Right atrium auricular region (tissue), 2 donors: ENCODE data around the gene PRRT1B. TPM values are rescaled to one million over a fixed set of nuclear protein-coding genes. Genes with fewer than 3 reads are reported as not detected.
"Not testable (repeated sequence)": the region's sequence is repeated elsewhere in the genome, so short reads cannot be mapped to it uniquely, and the experiment has no call there.

ENCODE experiments used
- DNase-seq: peaks from one replicate; pipeline ENCODE4 v3.0.0-alpha.2; 2019; ENCODE audit warnings: low spot score
- H3K27ac ChIP-seq, 2 donors: fragments of 200-600 bp; sonication (generic); 1 replicate in 1 of 2; 2 replicates in 1 of 2; pipeline ENCODE4 v1.5.1; 2016 to 2019
- H3K27me3 ChIP-seq, 2 donors: fragments of 200-600 bp; sonication (generic); one replicate each; pipeline versions ENCODE4 v1.5.1 to v1.6.0; 2017 to 2019
- H3K36me3 ChIP-seq: fragments of 200-600 bp; sonication (generic); one replicate; pipeline ENCODE4 v1.5.1; 2016
- H3K4me1 ChIP-seq, 2 donors: fragments of 200-600 bp; sonication (generic); one replicate each; pipeline versions ENCODE4 v1.5.1 to v1.6.0; 2017 to 2019
- H3K4me3 ChIP-seq, 2 donors: fragments of 200-600 bp; sonication (generic); 1 replicate in 1 of 2; 2 replicates in 1 of 2; pipeline ENCODE4 v1.5.1; 2017 to 2019; ENCODE audit warnings: mild to moderate bottlenecking in 1 of 2, moderate library complexity in 1 of 2
- H3K9me3 ChIP-seq, 2 donors: fragments of 200-600 bp; sonication (generic); one replicate each; pipeline ENCODE4 v1.5.1; 2019
- total RNA-seq, 2 donors: library from RNA; depleted of rRNA; stranded (reverse); fragments of >200 nt; gene quantifications; one replicate each; pipeline ENCODE4 v1.1.0, GENCODE V29; 2016
- TF ChIP-seq, protein P1 (sequence below), 2 donors: fragments of 200-600 bp; sonication (generic); IDR thresholded peaks; one replicate each; pipeline ENCODE4 v1.5.1; 2019; ENCODE audit warnings: antibody characterized with exemption in 2 of 2

PRRT1B gene
- total RNA-seq, 2 donors from 2014 or later = not detected

DNA sequence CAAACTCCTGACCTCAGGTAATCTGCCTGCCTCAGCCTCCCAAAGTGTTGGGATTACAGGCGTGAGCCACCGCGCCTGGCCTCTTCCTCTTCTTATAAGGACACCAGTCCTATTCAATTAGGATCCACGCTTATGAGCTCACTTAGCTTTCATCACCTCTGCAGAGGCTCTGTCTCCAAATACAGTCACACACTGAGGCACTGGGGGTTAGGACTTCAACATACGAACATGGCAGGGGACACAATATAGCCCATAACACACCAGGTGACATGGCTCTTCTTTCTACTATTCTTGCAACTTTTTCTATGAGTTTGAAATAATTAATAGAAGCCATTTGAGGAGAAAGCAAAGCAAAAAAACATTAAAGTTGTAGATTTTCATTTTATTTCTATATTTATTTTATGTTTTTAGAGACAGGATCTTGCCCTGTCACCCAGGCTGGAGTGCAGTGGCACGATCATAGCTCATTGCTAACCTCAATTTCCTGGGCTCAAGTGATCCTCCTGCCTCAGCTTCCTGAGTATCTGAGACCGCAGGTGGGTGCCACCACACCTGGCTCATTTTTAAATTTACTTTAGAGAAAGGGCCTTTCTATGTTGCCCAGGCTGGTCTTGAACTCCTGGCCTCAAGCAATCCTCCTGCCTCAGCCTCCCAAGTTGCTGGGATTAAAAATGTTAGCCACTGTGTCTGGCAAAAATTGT, 6.0 kb upstream of the PRRT1B start:
- TF ChIP-seq, protein P1, sequence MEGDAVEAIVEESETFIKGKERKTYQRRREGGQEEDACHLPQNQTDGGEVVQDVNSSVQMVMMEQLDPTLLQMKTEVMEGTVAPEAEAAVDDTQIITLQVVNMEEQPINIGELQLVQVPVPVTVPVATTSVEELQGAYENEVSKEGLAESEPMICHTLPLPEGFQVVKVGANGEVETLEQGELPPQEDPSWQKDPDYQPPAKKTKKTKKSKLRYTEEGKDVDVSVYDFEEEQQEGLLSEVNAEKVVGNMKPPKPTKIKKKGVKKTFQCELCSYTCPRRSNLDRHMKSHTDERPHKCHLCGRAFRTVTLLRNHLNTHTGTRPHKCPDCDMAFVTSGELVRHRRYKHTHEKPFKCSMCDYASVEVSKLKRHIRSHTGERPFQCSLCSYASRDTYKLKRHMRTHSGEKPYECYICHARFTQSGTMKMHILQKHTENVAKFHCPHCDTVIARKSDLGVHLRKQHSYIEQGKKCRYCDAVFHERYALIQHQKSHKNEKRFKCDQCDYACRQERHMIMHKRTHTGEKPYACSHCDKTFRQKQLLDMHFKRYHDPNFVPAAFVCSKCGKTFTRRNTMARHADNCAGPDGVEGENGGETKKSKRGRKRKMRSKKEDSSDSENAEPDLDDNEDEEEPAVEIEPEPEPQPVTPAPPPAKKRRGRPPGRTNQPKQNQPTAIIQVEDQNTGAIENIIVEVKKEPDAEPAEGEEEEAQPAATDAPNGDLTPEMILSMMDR (IDR thresholded peaks at IDR 0.05) = no peak
- no peak for DNase-seq
- no peaks in the 10 kb centered on the region for H3K4me1 ChIP-seq
- no peaks in the 10 kb centered on the region for H3K27me3 ChIP-seq
- H3K36me3 ChIP-seq = no peaks in the 10 kb centered on the region
- H3K4me3 ChIP-seq = no peak overlapping the region
- H3K9me3 ChIP-seq = peaks cover 4 to 24% of the 10 kb centered on the region in 2 donors
- H3K27ac ChIP-seq = no peak overlapping the region

DNA sequence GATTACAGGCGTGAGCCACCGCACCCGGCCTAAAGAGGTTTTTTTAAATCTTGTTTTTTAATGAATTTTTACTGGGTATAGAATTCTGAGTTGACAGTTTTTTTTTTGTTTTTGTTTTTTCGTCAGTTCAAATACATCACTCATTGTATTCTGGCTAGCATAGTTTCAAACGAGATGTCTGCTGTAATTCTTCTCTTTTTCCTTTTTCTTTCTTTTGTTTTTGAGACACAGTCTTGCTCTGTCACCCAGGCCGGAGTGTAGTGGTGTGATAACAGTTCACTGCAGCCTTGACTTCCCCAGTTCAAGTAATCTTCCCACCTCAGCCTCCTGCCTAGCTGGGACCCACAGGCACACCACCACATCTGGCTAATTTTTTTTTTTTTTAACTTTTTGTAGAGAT, 2.2 kb upstream of the PRRT1B start:
- TF ChIP-seq, protein P1 (IDR thresholded peaks at IDR 0.05) = no peak
- no peaks in the 10 kb centered on the region for H3K36me3 ChIP-seq
- H3K27ac ChIP-seq = no peak overlapping the region
- H3K4me3 ChIP-seq = no peak overlapping the region
- H3K4me1 ChIP-seq = peaks cover 0 to 22% of the 10 kb centered on the region in 2 donors
- DNase-seq = no peak
- peaks cover 6 to 20% of the 10 kb centered on the region in 2 donors for H3K27me3 ChIP-seq
- H3K9me3 ChIP-seq = peaks cover 4 to 26% of the 10 kb centered on the region in 2 donors

DNA sequence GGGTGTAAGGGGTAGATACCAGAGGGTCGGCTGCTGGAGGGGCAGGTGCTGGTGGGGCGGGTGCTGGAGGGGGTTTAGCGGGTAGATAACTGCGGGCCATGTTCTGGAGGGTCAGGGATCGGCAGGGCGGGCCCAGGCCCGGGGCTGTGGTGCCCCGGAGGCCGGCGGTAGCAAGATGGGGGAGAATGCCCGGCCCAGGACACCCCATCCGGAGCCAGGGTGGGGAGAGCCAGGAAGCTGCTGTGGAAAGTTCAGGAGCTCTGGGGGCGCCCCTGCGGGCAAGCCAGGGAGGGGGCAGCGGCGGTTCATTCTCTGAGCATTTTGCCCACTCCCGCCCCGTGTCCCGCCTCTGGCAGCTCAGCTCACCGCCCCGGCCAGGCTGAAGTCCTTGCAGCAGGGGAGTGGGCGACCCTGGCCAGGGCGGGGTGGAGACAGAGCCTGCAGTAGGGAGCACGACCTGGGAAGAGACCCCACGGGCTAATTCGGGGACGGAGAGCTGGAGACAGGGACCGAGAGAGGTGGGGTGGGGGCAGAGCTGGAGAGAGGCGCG, 538 bp downstream of the PRRT1B start:
- TF ChIP-seq, protein P1 (IDR thresholded peaks at IDR 0.05) = no peak

DNA sequence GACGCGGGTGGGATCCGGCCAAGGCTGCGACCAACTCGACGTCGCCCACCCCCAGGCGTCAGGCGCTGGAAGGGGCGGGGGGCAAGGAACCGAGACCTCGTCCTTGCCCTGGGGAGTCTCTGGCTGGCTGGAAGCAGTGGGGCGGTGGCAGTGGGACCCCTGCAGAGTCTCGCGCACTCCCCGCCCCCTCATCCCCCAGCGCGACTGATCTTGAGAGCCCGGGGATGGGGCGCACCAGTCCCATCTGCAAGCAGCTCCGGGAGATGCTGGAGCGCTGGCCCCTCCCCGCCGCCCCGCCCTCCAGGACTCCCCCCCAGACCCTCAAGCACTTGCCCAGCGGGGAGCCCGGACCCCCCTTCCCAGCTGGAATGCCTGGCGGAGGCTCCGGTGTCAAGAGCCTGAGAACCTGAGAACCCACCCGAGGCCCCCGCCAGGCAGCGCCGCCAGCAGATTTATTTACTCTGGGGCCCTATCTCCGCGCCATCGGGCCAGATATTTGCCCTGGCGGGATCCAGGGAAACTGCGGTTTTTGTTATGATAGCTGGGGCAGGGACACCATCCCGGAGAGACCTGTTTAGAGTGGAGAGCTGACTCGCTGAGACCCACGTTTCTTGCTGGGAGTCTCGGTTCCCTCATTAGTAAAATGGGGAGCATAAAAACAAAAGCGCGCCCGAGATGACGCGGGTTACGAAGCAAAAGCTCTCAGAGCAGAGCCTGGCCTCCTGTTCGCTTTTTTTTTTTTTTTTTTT, 1.2 kb downstream of the PRRT1B start:
- H3K9me3 ChIP-seq = peaks cover 4 to 26% of the 10 kb centered on the region in 2 donors
- TF ChIP-seq, protein P1 (IDR thresholded peaks at IDR 0.05) = no peak
- no peak for DNase-seq
- H3K27ac ChIP-seq = no peak overlapping the region
- H3K4me3 ChIP-seq = peak overlapping the region in 1 of 2 donors; percentile 21
- H3K27me3 ChIP-seq = peaks cover 6 to 20% of the 10 kb centered on the region in 2 donors
- H3K36me3 ChIP-seq = no peaks in the 10 kb centered on the region
- peaks cover 0 to 22% of the 10 kb centered on the region in 2 donors for H3K4me1 ChIP-seq

More for the DNA sequence above, 538 bp downstream of the PRRT1B start:
- Histone ChIP-seq H3K9me3 (peaks cover 4 to 26% of the 10 kb centered on the region in 2 donors), H3K27ac (no peak overlapping the region), H3K36me3 (no peaks in the 10 kb centered on the region), H3K4me1 (peaks cover 0 to 22% of the 10 kb centered on the region in 2 donors), H3K4me3 (peak overlapping the region in 1 of 2 donors; percentile 21), H3K27me3 (peaks cover 6 to 20% of the 10 kb centered on the region in 2 donors)
- no peak for DNase-seq

DNA sequence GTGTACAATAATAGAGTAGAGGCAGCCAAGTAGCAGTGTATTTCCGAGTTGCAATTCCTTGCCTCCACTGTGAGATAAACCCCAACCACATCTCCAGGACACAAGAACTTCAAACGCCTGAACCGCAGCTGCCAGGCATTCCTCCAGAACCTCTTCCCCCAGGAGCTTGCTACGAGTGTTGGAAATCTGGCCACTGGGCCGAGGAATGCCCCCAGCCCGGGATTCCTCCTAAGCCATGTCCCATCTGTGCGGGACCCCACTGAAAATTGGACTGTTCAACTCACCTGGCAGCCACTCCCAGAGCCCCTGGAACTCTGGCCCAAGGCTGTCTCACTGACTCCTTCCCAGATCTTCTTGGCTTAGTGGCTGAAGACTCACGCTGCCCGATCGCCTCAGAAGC, 3.9 kb downstream of the PRRT1B start:
- H3K27ac ChIP-seq, H3K4me3 ChIP-seq, DNase-seq, H3K36me3 ChIP-seq, H3K9me3 ChIP-seq: not testable (repeated sequence)
- peaks cover 6 to 20% of the 10 kb centered on the region in 2 donors for H3K27me3 ChIP-seq
- peaks cover 0 to 22% of the 10 kb centered on the region in 2 donors for H3K4me1 ChIP-seq

DNA sequence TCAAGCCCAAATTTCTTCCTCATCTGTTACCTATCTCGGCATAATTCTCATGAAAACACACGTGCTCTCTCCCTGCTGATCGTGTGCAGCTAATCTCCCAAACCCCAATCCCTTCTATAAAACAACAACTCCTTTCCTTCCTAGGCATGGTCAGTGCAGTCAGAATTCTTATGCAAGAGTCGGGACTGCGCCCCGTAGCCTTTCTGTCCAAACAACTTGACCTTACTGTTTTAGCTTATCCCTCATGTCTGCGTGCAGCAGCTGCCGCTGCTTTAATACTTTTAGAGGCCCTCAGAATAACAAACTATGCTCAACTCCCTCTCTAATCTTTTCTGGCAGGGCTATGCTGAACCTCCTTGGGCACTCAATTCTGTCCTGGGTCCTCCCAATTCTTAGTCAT, 5.1 kb downstream of the PRRT1B start:
- H3K36me3 ChIP-seq, H3K27ac ChIP-seq, H3K9me3 ChIP-seq, DNase-seq, H3K4me3 ChIP-seq: not testable (repeated sequence)
- Histone ChIP-seq H3K27me3 (peaks cover 6 to 14% of the 10 kb centered on the region in 2 donors), H3K4me1 (peaks cover 0 to 18% of the 10 kb centered on the region in 2 donors)
